Ishikawa (cell line): Measurements from ENCODE around the gene COL4A5.

Experiments used
- EGR1 ChIP-seq: IDR thresholded peaks from 2 replicates; pipeline ENCODE4 v1.6.1; 2012
- EP300 ChIP-seq: IDR thresholded peaks from 2 replicates; pipeline ENCODE4 v1.6.1; 2012; ENCODE audit warnings: borderline replicate concordance
- NFIC ChIP-seq: IDR thresholded peaks from 2 replicates; pipeline ENCODE4 v1.6.1; 2012
- RAD21 ChIP-seq: IDR thresholded peaks from 2 replicates; pipeline ENCODE4 v1.6.1; 2012; ENCODE audit warnings: low read depth
- TAF1 ChIP-seq: IDR thresholded peaks from 2 replicates; pipeline ENCODE4 v1.6.1; 2012; ENCODE audit warnings: low read depth, mild to moderate bottlenecking
- TCF12 ChIP-seq: IDR thresholded peaks from 2 replicates; pipeline ENCODE4 v1.6.1; 2012; ENCODE audit warnings: low read depth
- TF ChIP-seq, protein P1 (sequence below): IDR thresholded peaks from 2 replicates; pipeline ENCODE4 v1.6.1; 2012
- TF ChIP-seq, protein P2 (sequence below): IDR thresholded peaks from 2 replicates; pipeline ENCODE4 v1.6.1; 2012; ENCODE audit warnings: low read depth, mild to moderate bottlenecking

DNA sequence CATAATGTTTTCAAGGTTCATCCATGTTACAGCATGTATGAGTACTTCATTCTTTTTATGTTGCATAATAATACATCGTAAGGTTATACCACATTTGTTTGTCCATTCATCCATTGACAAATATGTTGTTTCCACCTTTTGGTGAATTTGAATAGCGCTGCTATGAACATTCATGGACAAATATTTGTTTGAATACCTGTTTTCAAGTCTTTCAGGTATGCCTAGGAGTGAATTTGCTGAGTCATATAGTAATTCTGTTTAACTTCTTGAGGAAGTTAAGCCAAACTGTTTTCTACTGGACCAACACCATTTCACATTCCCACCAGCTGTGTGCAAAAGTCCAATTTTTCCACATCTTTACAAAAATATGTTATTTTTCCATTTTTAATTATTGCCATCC is 265.2 kb downstream of the COL4A5 start:
- TF ChIP-seq TCF12 (no peak), EGR1 (no peak), RAD21 (no peak), NFIC (no peak), TAF1 (no peak), EP300 (no peak)
- TF ChIP-seq, protein P1, sequence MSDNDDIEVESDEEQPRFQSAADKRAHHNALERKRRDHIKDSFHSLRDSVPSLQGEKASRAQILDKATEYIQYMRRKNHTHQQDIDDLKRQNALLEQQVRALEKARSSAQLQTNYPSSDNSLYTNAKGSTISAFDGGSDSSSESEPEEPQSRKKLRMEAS, result no peak
- TF ChIP-seq, protein P2, sequence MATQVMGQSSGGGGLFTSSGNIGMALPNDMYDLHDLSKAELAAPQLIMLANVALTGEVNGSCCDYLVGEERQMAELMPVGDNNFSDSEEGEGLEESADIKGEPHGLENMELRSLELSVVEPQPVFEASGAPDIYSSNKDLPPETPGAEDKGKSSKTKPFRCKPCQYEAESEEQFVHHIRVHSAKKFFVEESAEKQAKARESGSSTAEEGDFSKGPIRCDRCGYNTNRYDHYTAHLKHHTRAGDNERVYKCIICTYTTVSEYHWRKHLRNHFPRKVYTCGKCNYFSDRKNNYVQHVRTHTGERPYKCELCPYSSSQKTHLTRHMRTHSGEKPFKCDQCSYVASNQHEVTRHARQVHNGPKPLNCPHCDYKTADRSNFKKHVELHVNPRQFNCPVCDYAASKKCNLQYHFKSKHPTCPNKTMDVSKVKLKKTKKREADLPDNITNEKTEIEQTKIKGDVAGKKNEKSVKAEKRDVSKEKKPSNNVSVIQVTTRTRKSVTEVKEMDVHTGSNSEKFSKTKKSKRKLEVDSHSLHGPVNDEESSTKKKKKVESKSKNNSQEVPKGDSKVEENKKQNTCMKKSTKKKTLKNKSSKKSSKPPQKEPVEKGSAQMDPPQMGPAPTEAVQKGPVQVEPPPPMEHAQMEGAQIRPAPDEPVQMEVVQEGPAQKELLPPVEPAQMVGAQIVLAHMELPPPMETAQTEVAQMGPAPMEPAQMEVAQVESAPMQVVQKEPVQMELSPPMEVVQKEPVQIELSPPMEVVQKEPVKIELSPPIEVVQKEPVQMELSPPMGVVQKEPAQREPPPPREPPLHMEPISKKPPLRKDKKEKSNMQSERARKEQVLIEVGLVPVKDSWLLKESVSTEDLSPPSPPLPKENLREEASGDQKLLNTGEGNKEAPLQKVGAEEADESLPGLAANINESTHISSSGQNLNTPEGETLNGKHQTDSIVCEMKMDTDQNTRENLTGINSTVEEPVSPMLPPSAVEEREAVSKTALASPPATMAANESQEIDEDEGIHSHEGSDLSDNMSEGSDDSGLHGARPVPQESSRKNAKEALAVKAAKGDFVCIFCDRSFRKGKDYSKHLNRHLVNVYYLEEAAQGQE, result no peak
